ENCODE measurements around the gene RAB40B.
A peak's percentile ranks its signal among the peaks of the same experiment; 100 is the strongest.

The RAB40B gene

GRCh38 chr17:82629748-82630147 is 68.8 kb downstream of the RAB40B start:
- no peak for DNase-seq
- TF ChIP-seq GATA1 (IDR thresholded peaks at IDR 0.05; ENCODE audit: low read depth, low read length) = no peak
- no peak for TF ChIP-seq POLR2A (IDR thresholded peaks at IDR 0.05; ENCODE audit: low read length)

GRCh38 chr17:82627405-82627804 is 71.1 kb downstream of the RAB40B start:
- TF ChIP-seq POLR2A (IDR thresholded peaks at IDR 0.05; ENCODE audit: low read length) = no peak
- TF ChIP-seq GATA1 (IDR thresholded peaks at IDR 0.05; ENCODE audit: low read depth, low read length) = no peak
- no peak for DNase-seq

DNA sequence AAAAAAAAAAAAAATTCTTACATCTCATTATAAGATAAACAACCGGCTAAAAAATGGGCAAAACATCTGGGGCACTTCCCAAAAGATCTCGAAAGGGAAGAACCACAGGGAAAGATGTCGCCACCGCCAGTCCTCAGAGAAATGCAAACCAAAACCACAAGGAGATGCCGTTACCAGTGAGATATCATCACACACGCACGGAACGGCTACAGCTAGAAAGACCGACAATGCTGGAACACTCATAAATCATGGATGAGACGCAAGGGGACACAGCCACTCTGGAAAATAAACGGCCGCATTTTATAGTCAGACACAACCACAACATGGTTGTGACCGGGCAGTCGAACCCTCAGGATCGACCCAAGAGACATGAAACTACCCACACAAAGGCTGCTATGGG is 74.8 kb downstream of the RAB40B start:
- no peak for DNase-seq

GRCh38 chr17:82619641-82620040 is 78.9 kb downstream of the RAB40B start:
- TF ChIP-seq POLR2A (IDR thresholded peaks at IDR 0.05; ENCODE audit: low read length) (no peak), GATA1 (IDR thresholded peaks at IDR 0.05; ENCODE audit: low read depth, low read length) (no peak)
- no peak for DNase-seq

More for the DNA sequence above, 74.8 kb downstream of the RAB40B start:
- TF ChIP-seq GATA1 (IDR thresholded peaks at IDR 0.05; ENCODE audit: low read depth, low read length) = no peak
- no peak for TF ChIP-seq POLR2A (IDR thresholded peaks at IDR 0.05; ENCODE audit: low read length)

GRCh38 chr17:82619211-82619610 is 79.3 kb downstream of the RAB40B start:
- TF ChIP-seq POLR2A (IDR thresholded peaks at IDR 0.05; ENCODE audit: low read length) (no peak), GATA1 (IDR thresholded peaks at IDR 0.05; ENCODE audit: low read depth, low read length) (no peak)
- no peak for DNase-seq

- no peak for DNase-seq
- no peak for TF ChIP-seq POLR2A (IDR thresholded peaks at IDR 0.05; ENCODE audit: low read length)
- no peak for TF ChIP-seq GATA1 (IDR thresholded peaks at IDR 0.05; ENCODE audit: low read depth, low read length)
These were observed 82.3 kb downstream of the RAB40B start for GRCh38 chr17:82616021-82616711.

GRCh38 chr17:82615084-82616020 is 83.1 kb downstream of the RAB40B start:
- DNase-seq = peak; percentile 9 to 15
- no peak for TF ChIP-seq GATA1 (IDR thresholded peaks at IDR 0.05; ENCODE audit: low read depth, low read length)
- TF ChIP-seq POLR2A (IDR thresholded peaks at IDR 0.05; ENCODE audit: low read length) = no peak

- no peak for DNase-seq
- TF ChIP-seq GATA1 (IDR thresholded peaks at IDR 0.05; ENCODE audit: low read depth, low read length) = no peak
- TF ChIP-seq POLR2A (IDR thresholded peaks at IDR 0.05; ENCODE audit: low read length) = no peak
These were observed 84.3 kb downstream of the RAB40B start for GRCh38 chr17:82614095-82614631.

GRCh38 chr17:82613283-82614094 is 85.0 kb downstream of the RAB40B start:
- TF ChIP-seq POLR2A (IDR thresholded peaks at IDR 0.05; ENCODE audit: low read length) (no peak), GATA1 (IDR thresholded peaks at IDR 0.05; ENCODE audit: low read depth, low read length) (no peak)
- no peak for DNase-seq

- TF ChIP-seq POLR2A (IDR thresholded peaks at IDR 0.05; ENCODE audit: low read length) = no peak
- TF ChIP-seq GATA1 (IDR thresholded peaks at IDR 0.05; ENCODE audit: low read depth, low read length) = no peak
- peak; percentile 23 to 44 for DNase-seq
These were observed 87.1 kb downstream of the RAB40B start for GRCh38 chr17:82611140-82612058.

DNA sequence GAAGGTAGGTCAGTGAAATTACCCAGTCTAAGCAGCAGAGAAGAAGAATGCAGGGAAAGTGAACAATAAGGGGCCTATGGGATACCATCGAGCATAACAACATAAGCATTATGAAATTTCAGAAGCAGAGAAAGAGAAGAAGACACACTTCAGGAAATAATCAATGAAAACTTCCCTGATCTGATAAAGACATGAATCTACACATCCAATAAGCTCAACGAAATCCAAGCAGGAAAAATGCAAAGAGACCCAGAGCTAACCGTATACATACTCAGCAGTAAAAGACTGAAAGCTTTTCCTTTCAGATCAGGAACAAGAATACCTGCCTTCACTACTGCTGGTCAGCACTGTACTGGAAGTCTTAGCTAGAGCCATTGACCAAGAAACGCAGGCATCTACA is 88.8 kb downstream of the RAB40B start:
- TF ChIP-seq GATA1 (IDR thresholded peaks at IDR 0.05; ENCODE audit: low read depth, low read length) (no peak), POLR2A (IDR thresholded peaks at IDR 0.05; ENCODE audit: low read length) (no peak)
- no peak for DNase-seq

DNA sequence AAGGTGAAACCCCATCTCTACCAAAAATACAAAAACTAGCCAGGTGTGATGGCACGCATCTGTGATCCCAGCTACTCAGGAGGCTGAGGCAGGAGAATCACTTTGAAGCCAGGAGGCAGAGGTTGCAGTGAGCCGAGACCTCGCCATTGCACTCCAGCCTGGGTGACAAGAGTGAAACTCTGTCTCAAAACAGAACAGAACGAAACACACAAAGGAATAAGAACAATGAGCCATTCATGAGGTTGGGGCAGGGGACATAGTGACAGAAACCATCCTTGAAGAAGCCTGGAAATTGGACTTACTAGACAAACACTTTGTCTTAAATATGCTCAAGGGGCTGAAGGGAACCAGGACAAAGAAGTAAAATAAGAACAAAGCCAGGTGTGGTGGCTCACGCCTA is 89.7 kb downstream of the RAB40B start:
- TF ChIP-seq POLR2A (IDR thresholded peaks at IDR 0.05; ENCODE audit: low read length) (no peak), GATA1 (IDR thresholded peaks at IDR 0.05; ENCODE audit: low read depth, low read length) (no peak)
- DNase-seq = no peak

Data from erythroblast (primary cell).